HG03460 (cell line): ENCODE results near the gene TYRP1.

Source experiments
- ATAC-seq: cut with Tn5 transposase; IDR thresholded peaks from one replicate; pipeline ENCODE4 v1.9.1; 2021; ENCODE audit not compliant: unreplicated experiment

The TYRP1 gene

DNA sequence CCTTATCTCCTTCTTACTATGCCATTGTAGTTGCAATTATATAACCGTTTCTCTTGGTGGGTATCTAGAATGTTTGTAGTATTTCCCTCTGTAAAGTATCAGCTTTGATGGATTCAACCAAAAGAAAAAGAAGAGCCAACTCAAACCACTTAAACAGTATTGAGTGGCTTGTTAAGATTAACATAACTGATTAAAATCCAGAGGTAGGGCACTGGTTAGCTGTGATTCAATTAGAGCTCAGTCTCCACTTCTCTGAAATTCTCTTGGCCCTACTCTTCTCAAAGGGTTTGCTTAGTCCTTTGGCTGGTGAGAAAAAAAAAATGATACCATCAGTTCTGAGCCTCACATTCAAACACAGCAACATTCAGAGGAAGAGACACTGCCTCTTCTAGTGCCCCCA is 37.0 kb downstream of the TYRP1 start:
- no peak for ATAC-seq

DNA sequence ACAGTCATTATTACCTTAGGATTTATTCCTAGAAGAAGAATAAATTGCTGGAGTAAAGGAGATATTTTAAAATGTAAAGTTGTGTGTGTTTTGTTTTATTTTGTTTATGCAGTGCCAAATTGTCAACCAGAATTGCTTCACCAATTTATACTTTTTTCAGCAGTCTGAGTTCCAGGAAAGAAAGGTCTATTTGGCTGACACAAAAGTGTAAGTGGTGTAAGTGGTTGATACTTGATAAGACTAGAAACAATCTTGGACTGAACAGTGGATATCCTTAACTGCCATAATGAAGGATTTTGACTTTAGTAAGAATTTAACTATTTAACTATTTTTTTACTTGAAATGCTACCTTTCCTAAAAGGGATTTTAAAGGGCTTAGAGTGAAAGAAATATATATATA is 37.7 kb downstream of the TYRP1 start:
- no peak for ATAC-seq

- no peak for ATAC-seq
These were observed 39.8 kb downstream of the TYRP1 start for GRCh38 chr9:12732971-12733370.

- ATAC-seq, result no peak
These were observed 42.5 kb downstream of the TYRP1 start for GRCh38 chr9:12735665-12736064.

DNA sequence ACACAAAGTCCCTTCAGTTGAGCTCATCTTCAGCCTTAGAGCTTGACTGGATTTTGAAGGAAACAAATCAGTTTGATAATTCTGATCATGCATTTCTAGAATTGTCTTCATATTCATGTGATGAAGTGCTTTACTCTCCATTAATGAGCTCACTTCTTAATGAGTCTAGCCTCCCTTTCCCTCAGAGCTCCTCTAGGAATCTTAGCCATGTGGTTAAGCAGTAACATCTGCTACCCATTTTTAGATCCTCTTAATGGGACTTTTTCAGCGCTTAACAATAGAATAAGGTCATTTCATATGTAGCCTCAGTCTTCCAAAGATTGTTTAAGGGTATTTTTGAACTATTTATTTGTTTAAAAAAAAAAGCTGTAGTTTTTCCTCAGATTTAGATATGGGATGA is 44.7 kb downstream of the TYRP1 start:
- no peak for ATAC-seq

GRCh38 chr9:12739014-12739652 is 45.9 kb downstream of the TYRP1 start:
- ATAC-seq, result no peak

GRCh38 chr9:12740845-12741244 is 47.7 kb downstream of the TYRP1 start:
- no peak for ATAC-seq

- ATAC-seq, result no peak
These were observed 54.8 kb downstream of the TYRP1 start for GRCh38 chr9:12748016-12748415.

DNA sequence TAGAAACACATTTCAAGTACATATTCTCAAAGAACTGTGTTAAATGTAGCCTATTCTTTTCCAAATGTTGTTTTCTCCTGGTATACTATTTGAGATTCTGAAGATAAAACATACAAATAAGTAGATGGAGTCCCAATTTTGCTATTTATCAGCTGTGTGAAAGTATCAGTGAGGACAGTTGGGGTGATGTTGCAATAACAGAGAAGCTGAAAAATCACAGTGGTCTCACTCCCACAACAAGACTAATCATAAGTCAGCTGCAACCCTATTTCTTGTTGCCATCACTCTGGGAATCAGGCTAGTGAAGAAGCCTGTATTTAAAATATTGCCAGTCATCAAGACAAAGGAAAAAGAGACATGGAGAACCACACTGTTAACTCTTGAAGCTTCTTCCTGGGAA is 55.8 kb downstream of the TYRP1 start:
- ATAC-seq, result no peak

- no peak for ATAC-seq
These were observed 60.7 kb downstream of the TYRP1 start for GRCh38 chr9:12753931-12754330.

- no peak for ATAC-seq
These were observed 66.6 kb downstream of the TYRP1 start for GRCh38 chr9:12759761-12760160.
